Ovary (tissue), 3 donors: ENCODE measurements around the gene DOCK4.

Source experiments
- CTCF ChIP-seq, 3 donors: fragments of 450-650 bp in 2 of 3; fragments of 200-600 bp in 1 of 3; IDR thresholded peaks; one replicate each; pipeline versions ENCODE4 v1.5.1 to v1.8.0; 2016 to 2022; ENCODE audit warnings: antibody characterized with exemption in 3 of 3, mild to moderate bottlenecking in 1 of 3
- POLR2A ChIP-seq: fragments of 450-650 bp; IDR thresholded peaks from one replicate; pipeline ENCODE4 v1.6.1; 2017; ENCODE audit warnings: antibody characterized with exemption, mild to moderate bottlenecking, moderate library complexity
- donor health status: DM: no; HTN: no; CAD: no.

- TF ChIP-seq POLR2A: no peak
- TF ChIP-seq CTCF (IDR thresholded peaks at IDR 0.05): no peak
These were observed 18.0 kb upstream of the DOCK4 start for GRCh38 chr7:112224186-112224585.
